ENCODE measurements around the gene KLK15. TPM values are rescaled to one million over a fixed set of nuclear protein-coding genes. Genes with fewer than 3 reads are reported as not detected.

KLK15 gene
- total and polyA plus RNA-seq, 2 of the 8 experiments (the other 6 are each of a cell fraction or from before 2014, with no cell fraction given) = not detected

DNA sequence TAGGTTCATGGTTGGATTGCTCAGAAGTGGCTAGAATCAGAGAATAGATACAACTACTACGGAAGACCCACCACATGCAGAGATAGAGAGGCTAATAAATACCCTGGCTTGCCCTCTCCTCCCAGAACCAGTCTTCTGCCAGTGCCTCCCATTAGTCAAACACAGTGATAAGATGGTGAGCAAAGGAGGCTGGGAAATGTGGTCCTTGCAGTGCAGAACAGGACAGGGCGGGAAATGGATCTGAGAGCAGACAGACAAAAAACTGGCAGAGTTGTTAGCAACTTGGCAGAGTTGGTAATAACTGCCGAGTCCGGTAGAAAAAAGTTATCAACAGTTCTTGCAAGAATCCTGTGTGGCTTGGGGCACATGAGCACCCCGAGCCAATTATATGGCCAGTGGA is 18.5 kb downstream of the KLK15 start (continued):
- TF ChIP-seq, protein P1, sequence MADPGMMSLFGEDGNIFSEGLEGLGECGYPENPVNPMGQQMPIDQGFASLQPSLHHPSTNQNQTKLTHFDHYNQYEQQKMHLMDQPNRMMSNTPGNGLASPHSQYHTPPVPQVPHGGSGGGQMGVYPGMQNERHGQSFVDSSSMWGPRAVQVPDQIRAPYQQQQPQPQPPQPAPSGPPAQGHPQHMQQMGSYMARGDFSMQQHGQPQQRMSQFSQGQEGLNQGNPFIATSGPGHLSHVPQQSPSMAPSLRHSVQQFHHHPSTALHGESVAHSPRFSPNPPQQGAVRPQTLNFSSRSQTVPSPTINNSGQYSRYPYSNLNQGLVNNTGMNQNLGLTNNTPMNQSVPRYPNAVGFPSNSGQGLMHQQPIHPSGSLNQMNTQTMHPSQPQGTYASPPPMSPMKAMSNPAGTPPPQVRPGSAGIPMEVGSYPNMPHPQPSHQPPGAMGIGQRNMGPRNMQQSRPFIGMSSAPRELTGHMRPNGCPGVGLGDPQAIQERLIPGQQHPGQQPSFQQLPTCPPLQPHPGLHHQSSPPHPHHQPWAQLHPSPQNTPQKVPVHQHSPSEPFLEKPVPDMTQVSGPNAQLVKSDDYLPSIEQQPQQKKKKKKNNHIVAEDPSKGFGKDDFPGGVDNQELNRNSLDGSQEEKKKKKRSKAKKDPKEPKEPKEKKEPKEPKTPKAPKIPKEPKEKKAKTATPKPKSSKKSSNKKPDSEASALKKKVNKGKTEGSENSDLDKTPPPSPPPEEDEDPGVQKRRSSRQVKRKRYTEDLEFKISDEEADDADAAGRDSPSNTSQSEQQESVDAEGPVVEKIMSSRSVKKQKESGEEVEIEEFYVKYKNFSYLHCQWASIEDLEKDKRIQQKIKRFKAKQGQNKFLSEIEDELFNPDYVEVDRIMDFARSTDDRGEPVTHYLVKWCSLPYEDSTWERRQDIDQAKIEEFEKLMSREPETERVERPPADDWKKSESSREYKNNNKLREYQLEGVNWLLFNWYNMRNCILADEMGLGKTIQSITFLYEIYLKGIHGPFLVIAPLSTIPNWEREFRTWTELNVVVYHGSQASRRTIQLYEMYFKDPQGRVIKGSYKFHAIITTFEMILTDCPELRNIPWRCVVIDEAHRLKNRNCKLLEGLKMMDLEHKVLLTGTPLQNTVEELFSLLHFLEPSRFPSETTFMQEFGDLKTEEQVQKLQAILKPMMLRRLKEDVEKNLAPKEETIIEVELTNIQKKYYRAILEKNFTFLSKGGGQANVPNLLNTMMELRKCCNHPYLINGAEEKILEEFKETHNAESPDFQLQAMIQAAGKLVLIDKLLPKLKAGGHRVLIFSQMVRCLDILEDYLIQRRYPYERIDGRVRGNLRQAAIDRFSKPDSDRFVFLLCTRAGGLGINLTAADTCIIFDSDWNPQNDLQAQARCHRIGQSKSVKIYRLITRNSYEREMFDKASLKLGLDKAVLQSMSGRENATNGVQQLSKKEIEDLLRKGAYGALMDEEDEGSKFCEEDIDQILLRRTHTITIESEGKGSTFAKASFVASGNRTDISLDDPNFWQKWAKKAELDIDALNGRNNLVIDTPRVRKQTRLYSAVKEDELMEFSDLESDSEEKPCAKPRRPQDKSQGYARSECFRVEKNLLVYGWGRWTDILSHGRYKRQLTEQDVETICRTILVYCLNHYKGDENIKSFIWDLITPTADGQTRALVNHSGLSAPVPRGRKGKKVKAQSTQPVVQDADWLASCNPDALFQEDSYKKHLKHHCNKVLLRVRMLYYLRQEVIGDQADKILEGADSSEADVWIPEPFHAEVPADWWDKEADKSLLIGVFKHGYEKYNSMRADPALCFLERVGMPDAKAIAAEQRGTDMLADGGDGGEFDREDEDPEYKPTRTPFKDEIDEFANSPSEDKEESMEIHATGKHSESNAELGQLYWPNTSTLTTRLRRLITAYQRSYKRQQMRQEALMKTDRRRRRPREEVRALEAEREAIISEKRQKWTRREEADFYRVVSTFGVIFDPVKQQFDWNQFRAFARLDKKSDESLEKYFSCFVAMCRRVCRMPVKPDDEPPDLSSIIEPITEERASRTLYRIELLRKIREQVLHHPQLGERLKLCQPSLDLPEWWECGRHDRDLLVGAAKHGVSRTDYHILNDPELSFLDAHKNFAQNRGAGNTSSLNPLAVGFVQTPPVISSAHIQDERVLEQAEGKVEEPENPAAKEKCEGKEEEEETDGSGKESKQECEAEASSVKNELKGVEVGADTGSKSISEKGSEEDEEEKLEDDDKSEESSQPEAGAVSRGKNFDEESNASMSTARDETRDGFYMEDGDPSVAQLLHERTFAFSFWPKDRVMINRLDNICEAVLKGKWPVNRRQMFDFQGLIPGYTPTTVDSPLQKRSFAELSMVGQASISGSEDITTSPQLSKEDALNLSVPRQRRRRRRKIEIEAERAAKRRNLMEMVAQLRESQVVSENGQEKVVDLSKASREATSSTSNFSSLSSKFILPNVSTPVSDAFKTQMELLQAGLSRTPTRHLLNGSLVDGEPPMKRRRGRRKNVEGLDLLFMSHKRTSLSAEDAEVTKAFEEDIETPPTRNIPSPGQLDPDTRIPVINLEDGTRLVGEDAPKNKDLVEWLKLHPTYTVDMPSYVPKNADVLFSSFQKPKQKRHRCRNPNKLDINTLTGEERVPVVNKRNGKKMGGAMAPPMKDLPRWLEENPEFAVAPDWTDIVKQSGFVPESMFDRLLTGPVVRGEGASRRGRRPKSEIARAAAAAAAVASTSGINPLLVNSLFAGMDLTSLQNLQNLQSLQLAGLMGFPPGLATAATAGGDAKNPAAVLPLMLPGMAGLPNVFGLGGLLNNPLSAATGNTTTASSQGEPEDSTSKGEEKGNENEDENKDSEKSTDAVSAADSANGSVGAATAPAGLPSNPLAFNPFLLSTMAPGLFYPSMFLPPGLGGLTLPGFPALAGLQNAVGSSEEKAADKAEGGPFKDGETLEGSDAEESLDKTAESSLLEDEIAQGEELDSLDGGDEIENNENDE (IDR thresholded peaks at IDR 0.05; ENCODE audit: insufficient replicate concordance, low read length) = no peak
- no peak for TF ChIP-seq HDAC2 (IDR thresholded peaks at IDR 0.05; ENCODE audit: borderline replicate concordance in 1 of 2, low read depth in 2 of 2, low read length in 2 of 2)
- TF ChIP-seq BCL11A (IDR thresholded peaks at IDR 0.05; ENCODE audit: low read depth in 2 of 2, low read length in 2 of 2) = no peak
- no peak for TF ChIP-seq EP300 (IDR thresholded peaks at IDR 0.05; ENCODE audit: borderline replicate concordance in 1 of 2, low read depth in 2 of 2, low read length in 2 of 2)
- no peak for TF ChIP-seq YY1 (IDR thresholded peaks at IDR 0.05; ENCODE audit: low read depth, low read length)
- no peak for TF ChIP-seq SP2 (IDR thresholded peaks at IDR 0.05; ENCODE audit: low read length)
- TF ChIP-seq RBBP5 (IDR thresholded peaks at IDR 0.05; ENCODE audit: borderline replicate concordance, low read depth, low read length) = no peak
- no peak for TF ChIP-seq JUND (IDR thresholded peaks at IDR 0.05; ENCODE audit: low read length)
- TF ChIP-seq SIN3A (conservative IDR thresholded peaks at IDR 0.05 in 1 of 2, IDR thresholded peaks at IDR 0.05 in 1 of 2; ENCODE audit: low read depth in 1 of 2, low read length in 2 of 2) = no peak
- TF ChIP-seq POLR2A (IDR thresholded peaks at IDR 0.05; ENCODE audit: control extremely low read depth in 1 of 2, low read depth in 2 of 2, low read length in 2 of 2) = no peak

All from H1 (cell line).